Type B pancreatic cell (in vitro differentiated cells): Measurements from ENCODE around the gene SPRR3. TPM values are rescaled to one million over a fixed set of nuclear protein-coding genes. Genes with fewer than 3 reads are reported as not detected.

Experiments
- DNase-seq: peaks from one replicate; pipeline ENCODE4 v3.0.0; 2021; ENCODE audit warnings: mixed read lengths; ENCODE audit not compliant: unreplicated experiment; ENCODE audit errors: extremely low spot score
- H3K27ac Mint-ChIP-seq: 2 replicates; pipeline ENCODE4 v1.8.0; 2021; ENCODE audit warnings: mild to moderate bottlenecking, mixed read lengths
- H3K27me3 Mint-ChIP-seq: 2 replicates; pipeline ENCODE4 v1.8.0; 2021; ENCODE audit warnings: mixed read lengths
- H3K36me3 Mint-ChIP-seq: 2 replicates; pipeline ENCODE4 v1.8.0; 2021; ENCODE audit warnings: mixed read lengths
- H3K4me1 Mint-ChIP-seq: one replicate; pipeline ENCODE4 v1.8.0; 2021; ENCODE audit warnings: mixed read lengths; ENCODE audit not compliant: unreplicated experiment
- H3K4me3 Mint-ChIP-seq: 2 replicates; pipeline ENCODE4 v1.8.0; 2021; ENCODE audit warnings: mild to moderate bottlenecking, mixed read lengths
- H3K9me3 Mint-ChIP-seq: 2 replicates; pipeline ENCODE4 v1.8.0; 2021; ENCODE audit warnings: mixed read lengths
- total RNA-seq: library from RNA; stranded (reverse); gene quantifications from 2 replicates; pipeline ENCODE4 v1.2.1, GENCODE V29; 2021; ENCODE audit warnings: low replicate concordance
- TF ChIP-seq, protein P1 (sequence below): fragments of 200-600 bp; sonication (generic); conservative IDR thresholded peaks from 2 replicates; pipeline ENCODE4 v1.5.0; 2021; ENCODE audit warnings: antibody characterized with exemption, mild to moderate bottlenecking

Gene SPRR3
- total RNA-seq, 1 donor from 2014 or later = 155 TPM

DNA sequence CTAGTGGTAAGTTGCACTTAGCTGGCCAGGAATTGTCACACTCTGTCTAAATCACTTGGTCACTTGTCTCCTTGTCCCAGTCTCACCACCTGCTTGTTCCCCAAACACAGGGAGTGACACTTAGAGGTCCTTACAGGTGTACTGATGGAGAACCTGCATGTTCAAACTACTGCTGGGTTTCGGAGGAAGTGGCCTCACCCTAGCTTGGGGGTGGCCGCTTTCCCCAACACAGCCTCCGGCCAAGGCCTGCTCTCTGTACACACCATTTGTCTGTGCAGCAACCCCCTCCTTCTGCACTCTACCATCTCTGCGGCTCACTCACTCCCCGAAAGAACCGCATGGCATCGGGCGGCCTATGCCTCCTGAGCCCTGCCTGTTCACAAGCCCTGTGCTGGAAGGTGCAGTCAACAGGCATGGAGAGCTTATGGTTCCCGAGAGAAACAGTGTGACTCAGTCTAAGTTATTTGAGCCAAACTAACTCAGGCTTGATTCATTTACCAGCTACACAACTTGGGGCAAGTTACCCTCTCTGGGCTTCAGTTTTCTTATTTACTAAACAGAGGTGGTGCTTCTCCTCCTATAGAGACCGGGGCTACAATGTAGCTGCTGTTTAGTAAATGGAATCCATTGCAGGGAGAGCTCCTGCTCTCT is 41.6 kb upstream of the SPRR3 start:
- no peak for DNase-seq
- Mint-ChIP-seq H3K4me1 (no peaks in the 10 kb centered on the region), H3K27me3 (no peaks in the 10 kb centered on the region), H3K27ac (no peak overlapping the region), H3K4me3 (no peak overlapping the region), H3K9me3 (peaks cover 13% of the 10 kb centered on the region), H3K36me3 (no peaks in the 10 kb centered on the region)
- TF ChIP-seq, protein P1, sequence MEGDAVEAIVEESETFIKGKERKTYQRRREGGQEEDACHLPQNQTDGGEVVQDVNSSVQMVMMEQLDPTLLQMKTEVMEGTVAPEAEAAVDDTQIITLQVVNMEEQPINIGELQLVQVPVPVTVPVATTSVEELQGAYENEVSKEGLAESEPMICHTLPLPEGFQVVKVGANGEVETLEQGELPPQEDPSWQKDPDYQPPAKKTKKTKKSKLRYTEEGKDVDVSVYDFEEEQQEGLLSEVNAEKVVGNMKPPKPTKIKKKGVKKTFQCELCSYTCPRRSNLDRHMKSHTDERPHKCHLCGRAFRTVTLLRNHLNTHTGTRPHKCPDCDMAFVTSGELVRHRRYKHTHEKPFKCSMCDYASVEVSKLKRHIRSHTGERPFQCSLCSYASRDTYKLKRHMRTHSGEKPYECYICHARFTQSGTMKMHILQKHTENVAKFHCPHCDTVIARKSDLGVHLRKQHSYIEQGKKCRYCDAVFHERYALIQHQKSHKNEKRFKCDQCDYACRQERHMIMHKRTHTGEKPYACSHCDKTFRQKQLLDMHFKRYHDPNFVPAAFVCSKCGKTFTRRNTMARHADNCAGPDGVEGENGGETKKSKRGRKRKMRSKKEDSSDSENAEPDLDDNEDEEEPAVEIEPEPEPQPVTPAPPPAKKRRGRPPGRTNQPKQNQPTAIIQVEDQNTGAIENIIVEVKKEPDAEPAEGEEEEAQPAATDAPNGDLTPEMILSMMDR = no peak

DNA sequence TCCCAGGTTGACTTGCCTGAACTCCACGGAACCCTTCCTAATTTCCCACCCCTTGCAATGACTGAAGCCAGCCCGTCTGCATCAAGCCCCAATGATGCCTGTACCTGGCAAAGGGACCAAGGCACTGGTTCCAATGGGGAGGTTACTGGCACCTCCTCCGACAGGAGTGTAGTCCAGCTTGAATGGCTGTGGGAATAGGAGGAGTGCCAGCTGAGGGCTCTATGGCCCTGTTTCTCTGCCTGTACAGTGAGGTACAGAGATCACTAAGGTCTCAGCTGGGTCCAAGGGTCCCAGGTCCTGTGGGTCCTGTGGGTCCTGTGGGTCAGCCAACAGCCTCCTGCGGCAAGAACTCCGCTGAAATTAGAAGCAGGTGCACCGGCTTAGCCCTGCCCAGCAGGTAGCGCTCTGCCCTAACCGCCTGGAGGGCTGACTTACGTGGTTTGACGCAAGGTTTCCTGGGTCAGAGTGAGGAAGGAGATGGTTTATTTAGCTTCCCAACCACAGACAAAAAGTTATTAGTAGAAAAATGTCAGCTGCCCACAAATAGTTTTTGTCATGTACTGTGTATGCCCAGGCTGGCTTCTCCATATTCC is 41.0 kb upstream of the SPRR3 start:
- no peak overlapping the region for H3K4me3 Mint-ChIP-seq
- no peaks in the 10 kb centered on the region for H3K36me3 Mint-ChIP-seq
- TF ChIP-seq, protein P1 = no peak
- H3K27me3 Mint-ChIP-seq = no peaks in the 10 kb centered on the region
- H3K4me1 Mint-ChIP-seq = no peaks in the 10 kb centered on the region
- no peak for DNase-seq
- H3K27ac Mint-ChIP-seq = no peak overlapping the region
- H3K9me3 Mint-ChIP-seq = peaks cover 13% of the 10 kb centered on the region

DNA sequence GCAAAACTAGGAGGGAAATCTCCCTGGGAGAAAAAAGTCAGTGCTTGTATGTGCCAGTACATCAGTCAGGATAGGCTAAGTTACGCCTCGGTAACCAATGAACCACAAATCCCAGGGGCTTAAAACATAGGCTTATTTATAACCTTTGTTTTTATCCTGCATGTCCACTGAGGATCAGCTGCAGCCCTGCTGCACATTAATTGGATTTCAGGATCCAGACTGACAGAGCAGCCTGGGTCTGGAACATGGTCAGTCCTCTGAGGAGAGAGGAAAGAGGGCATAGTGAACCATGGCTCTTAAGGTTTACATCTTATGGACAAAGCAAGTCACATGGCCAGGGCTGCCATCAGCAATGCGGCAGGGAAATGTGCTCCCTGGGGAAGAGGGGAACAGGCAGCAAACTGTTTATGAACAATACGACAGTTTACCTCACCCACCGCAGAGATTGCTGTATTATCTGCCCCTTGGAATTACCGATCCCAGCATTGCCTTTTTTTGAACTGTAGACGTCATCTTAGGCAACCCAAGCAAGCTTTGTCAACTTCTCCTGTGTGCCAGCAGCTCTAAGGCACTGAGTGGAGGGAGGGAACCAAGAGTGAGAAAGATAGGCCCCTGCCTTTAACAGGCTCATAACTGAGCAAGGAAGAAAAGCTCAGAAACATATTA is 40.2 kb upstream of the SPRR3 start:
- H3K27me3 Mint-ChIP-seq = no peaks in the 10 kb centered on the region
- no peak overlapping the region for H3K4me3 Mint-ChIP-seq
- no peak for DNase-seq
- peaks cover 13% of the 10 kb centered on the region for H3K9me3 Mint-ChIP-seq
- TF ChIP-seq, protein P1 = no peak
- no peaks in the 10 kb centered on the region for H3K4me1 Mint-ChIP-seq
- no peaks in the 10 kb centered on the region for H3K36me3 Mint-ChIP-seq
- no peak overlapping the region for H3K27ac Mint-ChIP-seq

DNA sequence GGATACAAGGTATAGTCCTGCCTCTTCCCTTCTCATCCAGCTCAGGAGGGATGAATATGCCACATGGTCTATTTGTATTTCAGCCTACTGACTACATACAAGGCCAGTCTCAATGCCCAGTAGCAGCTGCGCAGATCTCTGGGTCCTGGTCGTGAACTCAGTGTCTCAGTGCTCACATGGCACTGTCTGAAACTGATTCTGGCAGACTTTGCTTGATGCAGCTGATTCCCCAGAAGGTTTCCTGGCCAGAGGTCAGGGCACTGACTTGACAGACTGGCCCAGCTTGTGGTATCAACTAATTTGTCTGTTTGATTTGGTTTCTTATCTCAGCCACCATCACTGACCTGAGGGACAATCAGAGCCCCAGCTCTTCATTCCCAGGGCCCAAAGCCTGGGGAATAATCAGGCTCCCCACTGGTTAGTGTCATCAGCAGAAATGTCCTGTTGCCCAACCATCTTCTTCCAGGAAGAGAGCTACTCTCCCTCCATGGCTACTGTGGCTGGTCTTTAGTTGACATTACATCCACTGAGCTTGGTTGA is 38.6 kb upstream of the SPRR3 start:
- Mint-ChIP-seq H3K27ac (no peak overlapping the region), H3K27me3 (no peaks in the 10 kb centered on the region), H3K9me3 (peaks cover 13% of the 10 kb centered on the region), H3K4me1 (no peaks in the 10 kb centered on the region), H3K36me3 (no peaks in the 10 kb centered on the region), H3K4me3 (no peak overlapping the region)
- TF ChIP-seq, protein P1 = no peak
- DNase-seq = no peak

DNA sequence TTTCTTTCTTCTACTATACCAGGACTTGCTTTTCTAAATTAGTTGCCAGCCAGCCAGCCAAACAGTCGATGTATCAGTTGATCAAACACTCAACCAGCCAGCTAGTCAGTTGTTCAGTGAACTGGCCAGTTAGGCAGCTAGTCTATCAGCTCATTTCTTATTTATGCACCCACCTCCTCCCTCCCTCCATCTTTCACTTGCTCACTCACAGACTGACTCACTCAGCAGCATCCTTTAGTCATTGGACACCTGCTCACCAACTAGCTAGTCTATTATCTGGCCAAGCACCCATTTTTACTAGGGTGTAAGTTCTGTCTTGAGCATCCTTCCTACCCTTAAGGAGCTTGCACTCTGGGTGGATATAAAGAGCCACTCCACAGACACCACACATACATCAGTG is 37.0 kb upstream of the SPRR3 start:
- peak; percentile 1 for DNase-seq
- TF ChIP-seq, protein P1 = no peak
- H3K4me1 Mint-ChIP-seq = no peaks in the 10 kb centered on the region
- H3K27me3 Mint-ChIP-seq = no peaks in the 10 kb centered on the region
- peaks cover 9% of the 10 kb centered on the region for H3K9me3 Mint-ChIP-seq
- no peak overlapping the region for H3K4me3 Mint-ChIP-seq
- H3K36me3 Mint-ChIP-seq = no peaks in the 10 kb centered on the region
- no peak overlapping the region for H3K27ac Mint-ChIP-seq
